Pulmonary artery endothelial cell (primary cell): Measurements from ENCODE around the gene RTL1. TPM values are rescaled to one million over a fixed set of nuclear protein-coding genes. Genes with fewer than 3 reads are reported as not detected.

Experiments
- DNase-seq: peaks from one replicate; pipeline ENCODE4 v3.0.0-alpha.2; 2011; ENCODE audit warnings: low read depth, low spot score
- total RNA-seq: library from RNA; depleted of rRNA; stranded (reverse); fragments of >200 nt; gene quantifications from 2 replicates; pipeline ENCODE4 v1.2.3, GENCODE V29; 2014

The RTL1 gene
- total RNA-seq, 1 donor from 2014 or later, result not detected

GRCh38 chr14:100898935-100899883 is 4.3 kb downstream of the RTL1 start:
- no peak for DNase-seq

GRCh38 chr14:100898465-100898864 is 5.1 kb downstream of the RTL1 start:
- no peak for DNase-seq

- no peak for DNase-seq
These were observed 7.0 kb downstream of the RTL1 start for GRCh38 chr14:100896369-100897060.

DNA sequence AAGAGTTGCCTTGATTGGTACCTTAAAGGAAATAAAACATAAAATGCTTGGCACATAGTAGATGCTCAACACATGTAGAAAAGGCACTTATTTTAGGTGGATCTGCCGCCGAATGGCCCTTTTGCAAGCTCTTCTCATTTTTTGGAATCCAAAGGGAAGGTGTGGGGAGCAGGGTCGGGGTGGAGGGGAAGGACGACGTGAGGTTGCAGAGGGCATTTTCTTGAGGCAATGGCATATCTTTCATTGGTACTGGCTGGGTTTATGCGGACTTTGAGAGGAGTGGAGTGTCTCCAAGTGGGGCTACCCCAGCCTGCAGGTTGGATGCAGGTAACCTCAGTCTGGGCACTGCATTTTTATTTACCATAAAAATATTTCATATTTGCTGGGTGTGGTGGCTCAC is 8.1 kb downstream of the RTL1 start:
- no peak for DNase-seq

DNA sequence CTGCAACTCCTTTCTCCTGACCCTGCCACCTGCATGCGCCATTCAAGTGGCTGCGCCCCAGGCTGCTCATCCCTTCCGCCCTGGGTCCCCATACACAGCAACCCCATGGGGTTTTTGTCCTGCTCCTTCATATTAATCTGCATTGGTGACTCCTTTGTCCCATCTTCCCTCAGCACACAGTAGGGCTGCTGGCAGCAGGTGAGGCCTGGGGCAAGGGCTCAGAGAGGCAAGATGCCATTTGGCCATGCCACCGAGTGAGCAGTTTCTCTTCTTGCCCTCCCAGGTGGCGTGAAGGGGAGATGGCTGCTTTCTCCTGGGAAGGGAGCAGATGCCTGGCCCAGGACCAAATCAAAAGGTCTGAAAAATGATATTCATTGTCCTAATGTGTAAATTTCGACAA is 9.1 kb downstream of the RTL1 start:
- no peak for DNase-seq

DNA sequence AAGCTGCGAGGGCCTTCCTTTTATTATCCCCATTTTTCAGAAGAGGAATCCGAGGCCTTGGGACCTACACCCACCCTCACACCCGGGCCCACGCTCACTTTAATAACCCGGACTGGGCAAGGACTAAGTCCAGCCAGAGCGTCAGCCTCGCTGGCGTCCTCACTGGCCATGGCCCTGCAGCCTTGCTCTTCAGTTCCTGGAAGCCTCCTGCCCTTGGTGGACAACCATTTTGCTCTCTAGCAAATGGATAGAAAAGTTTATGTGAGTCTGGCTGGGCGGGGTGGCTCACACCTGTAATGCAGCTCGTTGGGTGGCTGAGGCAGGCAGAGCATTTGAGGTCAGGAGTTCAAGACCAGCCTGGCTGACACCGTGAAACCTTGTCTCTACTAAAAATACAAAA is 9.8 kb downstream of the RTL1 start:
- DNase-seq, result no peak

DNA sequence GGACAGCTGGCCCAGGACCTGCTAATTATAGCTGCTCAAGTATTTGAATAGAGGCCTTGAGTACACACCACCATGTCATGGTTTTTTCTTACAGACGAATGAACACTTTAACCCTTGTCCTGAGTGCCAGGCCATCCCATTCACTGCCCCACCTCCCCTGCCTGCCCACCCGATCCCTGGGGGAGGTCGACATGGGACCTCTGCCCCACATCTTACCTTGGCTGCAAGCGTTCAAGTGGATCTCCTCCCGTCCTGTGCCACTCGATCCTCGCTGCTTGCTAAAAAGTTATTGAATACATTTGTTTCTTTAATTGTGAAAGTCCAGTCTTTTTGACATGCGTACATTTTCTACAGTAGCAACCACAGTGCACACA is 10.3 kb downstream of the RTL1 start:
- no peak for DNase-seq

DNA sequence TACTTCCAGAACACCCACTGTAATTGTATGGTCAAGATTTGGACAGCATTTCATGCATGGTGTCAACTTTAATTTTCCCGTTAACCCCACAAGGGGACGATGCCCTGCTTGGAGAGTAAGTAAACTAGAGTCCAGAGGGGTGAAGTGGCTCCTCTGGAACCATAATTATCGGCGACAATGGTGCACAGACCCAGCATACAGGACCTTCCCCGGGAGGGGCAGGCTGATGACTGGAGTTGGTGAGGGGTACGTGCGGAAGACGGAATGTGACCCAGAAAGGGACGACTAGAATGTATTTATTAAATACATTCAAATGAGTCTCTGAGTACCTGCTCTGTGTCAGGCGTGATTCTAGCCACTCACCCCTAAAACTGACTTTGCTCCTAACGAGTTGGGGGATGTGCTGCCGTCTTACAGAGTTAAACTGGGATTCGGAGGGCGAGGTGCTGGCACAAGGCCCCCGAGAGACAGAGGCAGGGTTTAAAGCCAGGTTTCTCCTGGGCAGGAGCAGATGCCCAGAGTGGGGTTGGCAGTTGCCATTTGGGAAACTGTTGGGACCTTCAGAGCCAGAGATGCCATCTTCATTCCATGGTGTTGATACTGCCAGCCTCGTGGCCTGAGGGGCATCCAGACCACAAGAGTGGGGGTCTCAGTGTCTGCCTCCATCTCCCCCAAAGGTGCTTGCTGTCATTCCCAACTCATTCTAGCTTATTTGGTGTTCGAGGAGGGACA is 10.9 kb downstream of the RTL1 start:
- no peak for DNase-seq

DNA sequence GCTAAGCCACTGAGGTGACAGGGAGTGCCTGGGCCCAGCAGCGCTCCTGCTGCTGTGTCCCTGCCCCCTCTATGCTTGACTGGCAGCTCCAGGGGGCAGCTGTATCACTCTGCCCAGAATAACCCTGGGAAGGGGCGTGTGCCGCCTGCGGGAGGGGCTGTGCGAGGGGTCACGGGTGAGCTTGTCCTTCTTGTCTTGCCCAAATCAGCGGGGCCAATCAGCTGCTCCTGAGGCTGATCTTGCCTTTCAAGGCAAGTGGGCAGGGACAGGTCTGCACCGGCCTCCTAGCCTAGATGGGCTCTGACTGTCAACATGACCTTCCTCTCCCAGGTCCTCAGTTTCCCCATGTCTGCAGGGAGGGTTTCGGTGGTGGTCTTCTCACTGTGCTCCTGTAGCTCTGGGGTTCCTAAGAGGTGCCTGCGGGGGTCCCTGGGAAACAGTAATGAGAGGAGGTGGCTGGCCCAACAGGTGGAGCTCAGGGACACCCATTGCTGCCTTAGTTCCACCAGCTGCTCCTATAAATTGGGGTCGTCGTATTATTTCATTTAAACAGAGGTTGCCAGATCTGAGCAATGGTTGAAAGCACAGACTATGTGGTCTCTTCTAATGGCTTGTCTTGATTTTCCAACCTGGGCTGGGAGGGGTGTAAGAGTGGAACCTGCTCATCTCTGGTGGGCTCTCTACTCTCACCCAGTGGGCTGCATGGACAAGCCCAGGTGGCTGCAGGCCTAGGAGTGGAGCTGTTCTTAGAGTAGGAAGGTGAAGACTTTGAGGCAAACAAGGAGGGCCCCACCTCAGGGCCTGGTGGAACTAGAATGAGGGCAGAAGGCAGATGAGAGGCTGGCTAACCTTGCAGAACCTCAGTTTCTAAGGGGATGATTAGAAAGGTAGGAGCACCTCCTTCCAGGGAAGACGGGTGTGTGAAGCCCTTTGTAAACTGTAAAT is 11.7 kb downstream of the RTL1 start:
- no peak for DNase-seq

DNA sequence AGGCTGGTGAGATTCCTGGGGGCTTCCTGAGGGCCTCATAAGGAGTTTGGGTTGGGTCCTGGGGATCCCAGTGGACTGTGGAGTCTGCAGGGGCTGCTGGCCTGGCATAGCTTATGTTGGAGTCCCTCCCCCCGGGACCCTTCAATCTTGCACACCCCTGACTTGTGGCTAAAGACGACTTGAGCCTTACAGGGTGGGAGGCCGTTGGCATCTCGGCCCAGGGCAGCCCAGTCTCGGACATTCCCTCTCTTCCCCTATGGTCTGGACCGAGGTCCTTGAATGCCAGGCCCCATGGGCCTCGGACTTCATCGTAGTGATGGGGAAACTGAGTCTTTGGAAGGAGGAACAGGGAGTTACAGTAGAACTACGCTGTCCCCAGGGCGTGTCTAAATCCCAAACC is 12.5 kb downstream of the RTL1 start:
- DNase-seq, result no peak

DNA sequence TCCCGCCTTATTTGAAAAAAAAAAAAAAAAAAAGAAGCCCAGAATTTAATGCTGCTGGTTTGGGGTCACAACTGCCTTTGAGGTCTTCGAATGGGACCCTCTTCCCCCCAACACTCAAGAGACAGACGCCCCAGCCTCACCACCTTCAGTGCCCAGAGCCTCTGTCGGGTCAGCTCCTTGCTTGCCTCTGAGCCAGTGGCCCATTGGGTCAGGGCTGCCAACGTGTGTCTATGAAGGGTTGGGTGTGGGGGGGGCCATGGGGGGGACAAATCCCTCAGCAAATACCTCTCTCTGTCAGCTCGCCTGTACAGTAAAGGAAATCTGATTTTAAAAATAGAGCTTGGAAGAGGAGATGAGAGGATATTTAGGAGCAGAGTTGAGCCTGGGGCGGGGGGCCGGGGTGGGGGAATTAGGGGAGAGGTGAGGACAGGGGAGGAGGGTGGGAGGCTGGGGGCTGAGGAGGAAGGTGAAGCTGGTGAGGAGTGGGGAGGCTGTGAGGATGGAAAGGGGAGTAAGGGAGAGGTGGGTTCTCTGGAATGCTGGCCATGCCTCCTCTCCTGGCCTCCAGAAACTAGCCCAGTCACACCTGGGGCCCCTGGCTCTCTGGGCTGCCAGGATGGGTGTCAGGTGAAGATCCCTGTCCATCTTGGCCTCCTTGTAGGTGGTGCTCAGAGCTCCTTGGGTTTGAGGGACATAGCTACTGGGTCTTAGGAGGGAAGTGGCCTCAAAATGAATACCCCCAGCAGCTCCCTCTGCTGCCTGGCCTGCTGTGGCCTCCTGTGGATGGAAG is 13.3 kb downstream of the RTL1 start:
- no peak for DNase-seq

DNA sequence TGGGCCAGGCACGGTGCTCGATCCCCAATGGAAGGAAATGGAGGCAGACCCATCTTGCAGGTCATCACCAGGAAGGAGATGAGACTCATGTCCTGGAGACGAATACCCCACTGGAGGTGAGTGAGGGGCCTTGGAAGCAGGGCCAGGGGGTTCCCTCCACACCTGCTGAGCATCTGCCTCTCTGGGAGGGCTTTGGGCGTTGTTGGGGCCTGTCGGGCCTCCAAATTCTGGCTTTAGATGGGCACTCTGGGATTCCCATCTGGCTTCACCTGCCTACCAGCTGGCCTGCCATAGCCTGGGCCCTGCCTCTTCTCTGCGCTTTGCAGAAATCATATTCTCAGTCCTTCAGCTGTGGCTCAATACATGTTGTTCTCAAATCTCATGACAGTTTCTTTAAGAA is 13.9 kb downstream of the RTL1 start:
- no peak for DNase-seq

- no peak for DNase-seq
These were observed 14.7 kb downstream of the RTL1 start for GRCh38 chr14:100888789-100889315.

DNA sequence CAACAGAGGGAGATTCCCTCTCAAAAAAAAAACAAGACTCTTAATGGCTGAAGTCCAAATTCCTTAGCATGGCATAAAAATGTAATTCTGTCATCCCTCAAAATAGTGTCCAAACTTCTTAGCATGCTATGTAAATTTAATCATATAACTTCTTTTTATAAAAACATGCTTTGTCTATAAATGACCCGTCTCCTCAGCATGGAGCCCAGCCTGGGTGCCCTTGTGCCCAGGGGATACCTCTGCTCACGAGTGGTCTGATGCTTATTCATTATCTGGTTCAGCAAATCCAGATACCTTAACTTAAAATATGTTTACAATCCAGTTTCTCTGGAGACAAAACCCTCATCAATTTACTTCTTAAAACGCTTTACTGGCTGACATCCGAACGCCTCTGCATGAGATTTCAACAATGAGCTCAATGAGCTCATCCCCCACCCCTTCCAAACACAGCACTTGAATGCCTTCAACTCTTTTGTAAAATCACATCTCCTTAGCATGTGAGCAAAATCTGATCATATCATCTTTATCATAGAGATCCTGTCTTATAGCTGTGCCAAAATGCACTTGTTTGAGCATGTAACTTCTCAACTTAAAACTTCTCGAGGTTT is 15.7 kb downstream of the RTL1 start:
- no peak for DNase-seq

DNA sequence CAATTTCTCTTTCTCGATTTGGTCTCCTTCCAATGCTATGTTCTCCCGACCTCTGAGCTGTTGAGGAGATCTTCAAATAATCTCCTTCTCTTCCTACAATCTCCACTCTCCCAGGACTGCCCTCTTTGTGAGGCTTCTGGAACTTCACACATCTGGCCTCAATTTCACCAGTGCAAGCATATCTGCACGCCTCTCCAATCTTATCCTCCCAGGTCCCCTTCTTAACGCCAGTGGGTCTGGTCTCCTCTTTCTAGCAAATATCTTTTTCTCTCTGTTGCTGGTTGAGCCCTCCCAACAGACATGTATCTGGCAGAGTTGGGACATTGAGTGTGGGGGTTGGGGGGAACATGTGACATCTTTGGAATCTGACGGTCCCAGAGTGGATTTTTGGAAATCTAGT is 17.9 kb downstream of the RTL1 start:
- no peak for DNase-seq

DNA sequence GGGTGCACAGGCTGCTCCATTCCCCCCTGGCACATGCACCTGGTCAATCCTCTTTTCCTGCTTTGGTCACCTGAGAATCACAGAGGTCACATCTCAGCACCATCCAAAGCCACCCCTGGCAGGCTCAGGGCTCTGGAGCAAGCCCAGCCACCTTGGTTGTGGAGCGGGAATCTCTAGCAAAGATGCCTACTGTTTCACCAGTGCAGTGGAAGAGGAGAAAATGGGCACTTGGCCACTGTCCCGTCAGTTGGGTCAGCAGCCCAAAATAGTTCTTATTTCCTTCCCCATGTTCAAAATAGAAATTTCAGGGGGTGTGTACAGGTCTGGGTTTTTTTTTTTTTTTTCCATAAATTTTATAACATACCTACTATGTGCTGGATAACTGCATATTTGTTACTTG is 18.3 kb downstream of the RTL1 start:
- no peak for DNase-seq

DNA sequence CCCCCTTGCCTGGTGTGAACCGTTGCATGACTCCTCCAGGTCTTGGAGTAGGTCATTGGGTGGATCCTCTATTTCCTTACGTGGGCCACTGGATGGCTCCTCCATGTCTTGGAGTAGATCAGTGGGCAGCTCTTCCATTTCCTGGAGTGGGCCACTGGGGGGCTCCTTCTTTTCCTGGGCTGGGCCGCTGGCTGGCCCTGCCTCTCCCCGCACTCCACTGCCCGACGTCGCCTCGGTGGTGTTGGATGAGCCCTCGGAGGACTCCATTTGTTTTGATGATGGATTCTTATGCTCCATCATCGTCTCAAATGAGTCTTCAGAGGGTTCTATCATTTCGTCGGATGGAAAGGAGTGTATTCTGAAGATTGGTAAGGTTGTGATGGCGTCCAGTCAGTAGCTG is 19.1 kb downstream of the RTL1 start:
- DNase-seq, result no peak

DNA sequence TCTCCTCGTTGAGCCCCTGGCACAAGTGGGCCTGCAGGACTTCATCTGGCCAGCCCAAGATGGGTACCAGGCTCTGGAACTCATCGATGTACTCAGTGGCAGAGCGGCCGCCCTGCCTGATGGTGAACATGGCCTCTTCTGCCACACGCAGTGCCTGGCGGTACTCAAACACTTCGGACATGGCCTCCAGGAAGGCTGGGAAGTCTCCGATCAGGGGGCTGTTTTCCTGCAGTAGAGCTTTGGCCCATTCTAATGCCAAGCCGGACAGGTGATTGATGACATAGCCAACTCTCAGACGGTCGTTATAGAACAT is 19.8 kb downstream of the RTL1 start:
- no peak for DNase-seq

DNA sequence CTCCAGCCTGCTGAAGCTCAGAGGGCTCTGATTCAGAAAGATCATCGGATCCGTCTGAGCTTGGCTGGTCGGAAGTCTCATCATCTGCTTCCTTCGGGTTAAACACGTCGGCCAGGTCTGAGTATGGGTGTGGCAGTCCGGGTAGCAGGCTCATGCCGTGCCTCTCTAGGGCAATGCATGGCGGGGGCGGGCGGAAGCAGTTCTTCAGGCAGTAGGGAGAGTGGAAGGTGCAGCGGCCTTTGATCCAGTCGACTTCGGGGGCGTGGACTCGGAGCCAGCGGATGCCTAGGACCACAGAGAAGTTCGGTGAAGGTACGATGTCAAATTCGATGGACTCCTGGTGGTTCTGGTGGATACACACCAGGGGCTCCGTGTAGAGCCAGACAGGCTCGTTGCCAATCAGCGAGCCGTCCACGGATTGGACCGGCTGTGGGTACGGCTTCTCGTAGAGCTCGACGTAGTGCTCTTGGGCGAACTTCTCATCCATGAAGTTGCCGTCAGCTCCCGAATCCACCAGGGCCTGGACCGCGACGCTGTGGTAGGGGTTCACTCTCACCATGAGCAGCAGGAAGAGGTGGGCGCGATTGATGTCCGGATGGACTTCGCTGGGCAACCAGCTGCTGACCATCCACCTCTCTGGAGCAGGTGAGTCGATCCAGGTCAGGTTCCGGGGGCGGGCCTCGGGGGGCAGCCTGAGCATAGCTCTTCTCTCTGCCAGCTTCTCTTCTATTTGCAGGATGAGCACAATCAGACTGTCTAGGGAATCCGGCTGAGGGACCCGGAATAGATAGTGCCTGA is 20.3 kb downstream of the RTL1 start:
- DNase-seq, result no peak
